Activated T-cell treated with anti-CD3 and anti-CD28 coated beads for 4 hours (primary cell): ENCODE results near the gene AQP12B.

Experiments used
- DNase-seq: peaks from one replicate; pipeline ENCODE4 v3.0.0-alpha.2; 2020

The AQP12B gene

DNA sequence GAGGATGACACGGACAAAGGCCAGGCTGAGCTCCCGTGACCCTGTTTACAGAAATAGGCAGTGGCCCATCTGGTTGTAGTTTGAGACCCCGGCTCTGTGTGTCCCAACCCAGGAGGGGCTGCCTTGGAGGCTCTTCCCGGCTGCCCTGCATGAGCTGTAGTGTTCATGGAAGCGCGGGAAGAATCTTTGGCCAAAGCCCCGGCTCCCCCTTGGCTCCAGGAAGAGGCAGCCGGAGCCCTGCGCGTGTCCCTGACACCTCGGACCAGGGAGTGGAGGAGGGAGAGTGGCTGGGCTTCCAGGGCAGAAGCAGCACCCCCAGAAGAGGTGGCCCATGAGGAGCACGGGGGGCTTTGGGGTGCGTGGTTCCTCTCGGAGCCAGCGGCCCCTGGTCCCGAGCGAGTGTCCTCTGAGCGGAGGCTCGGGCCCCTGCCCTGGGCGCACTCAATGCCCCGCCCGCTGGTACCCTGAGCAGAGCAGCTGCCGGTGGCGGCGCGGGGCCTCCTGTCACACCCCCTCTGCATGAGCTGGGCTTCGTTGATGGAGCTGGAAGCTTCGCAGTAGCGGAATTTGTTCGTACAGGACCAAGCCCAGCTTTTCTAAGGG, 35.7 kb downstream of the AQP12B start:
- DNase-seq = no peak

DNA sequence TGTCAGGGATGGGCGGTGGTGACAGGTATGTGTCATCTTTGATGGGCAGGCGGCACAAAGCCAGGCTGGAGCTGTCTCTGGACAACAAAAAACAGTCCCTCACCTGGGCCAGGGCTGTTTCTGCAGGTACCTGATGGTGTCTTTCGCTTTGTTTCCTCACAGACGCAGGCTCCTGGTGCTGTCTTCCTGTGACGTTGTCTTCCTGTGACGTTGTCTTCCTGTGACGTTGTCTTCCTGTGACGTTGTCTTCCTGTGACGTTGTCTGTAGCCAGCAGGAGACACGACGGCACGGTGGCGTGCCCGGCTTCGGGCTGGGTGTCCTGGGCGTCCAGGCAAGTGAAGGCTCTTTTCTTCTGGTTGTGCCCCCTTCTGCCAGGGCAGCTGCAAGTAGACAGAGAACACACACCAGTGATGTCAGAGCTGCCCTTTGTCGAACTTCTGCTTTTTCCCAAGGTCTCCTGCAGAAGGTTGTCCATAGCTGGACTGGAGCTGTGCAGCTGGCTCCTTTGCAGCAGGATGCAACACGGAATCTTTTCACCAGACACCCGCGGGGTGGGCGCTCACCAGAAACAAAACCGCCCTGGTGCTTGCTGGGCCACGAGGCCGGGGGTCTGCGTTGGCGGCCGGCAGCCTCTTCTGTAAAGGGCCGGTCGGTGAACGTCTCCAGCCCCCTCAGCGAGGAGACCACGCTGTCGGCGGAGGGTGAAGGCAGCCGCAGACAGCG, 36.3 kb downstream of the AQP12B start:
- no peak for DNase-seq

DNA sequence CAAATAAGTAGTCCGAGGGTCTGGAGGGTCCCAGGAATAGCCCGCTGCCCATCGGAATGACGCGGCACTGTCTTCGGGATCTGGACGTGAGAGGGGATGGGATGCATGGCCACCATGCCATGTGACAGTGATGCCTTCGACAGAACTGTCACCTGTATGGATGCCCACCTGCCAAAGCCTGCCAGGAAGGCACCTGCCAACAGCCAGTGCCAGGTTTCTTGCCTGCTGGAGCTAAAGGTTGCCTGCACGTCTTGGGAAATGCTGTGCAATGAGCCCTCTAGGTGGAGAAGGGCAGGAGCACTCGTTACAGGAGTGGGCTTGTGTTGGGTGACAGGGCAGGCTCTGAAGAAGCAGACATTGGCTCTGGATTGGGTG, 36.9 kb downstream of the AQP12B start:
- DNase-seq = no peak

DNA sequence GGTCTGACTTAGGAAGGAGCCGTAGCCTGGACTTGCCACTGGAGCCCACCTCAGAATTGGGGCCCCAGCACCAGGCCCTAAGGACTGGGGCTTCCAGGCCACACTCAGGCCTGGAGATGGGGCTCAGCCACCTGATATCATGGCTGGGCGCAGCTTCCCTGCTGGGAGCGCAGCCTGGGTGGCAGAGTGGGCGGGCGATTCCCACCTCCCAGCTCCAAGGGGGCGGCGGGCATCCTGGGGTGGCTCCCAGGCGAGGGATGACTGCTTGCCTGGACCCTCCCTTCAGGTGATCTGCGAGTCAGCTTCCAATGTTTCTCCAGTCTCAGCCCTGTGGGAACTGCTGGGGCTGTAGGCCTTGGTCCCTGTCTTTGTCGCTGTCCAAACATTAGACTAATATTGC, 37.3 kb downstream of the AQP12B start:
- DNase-seq = no peak

DNA sequence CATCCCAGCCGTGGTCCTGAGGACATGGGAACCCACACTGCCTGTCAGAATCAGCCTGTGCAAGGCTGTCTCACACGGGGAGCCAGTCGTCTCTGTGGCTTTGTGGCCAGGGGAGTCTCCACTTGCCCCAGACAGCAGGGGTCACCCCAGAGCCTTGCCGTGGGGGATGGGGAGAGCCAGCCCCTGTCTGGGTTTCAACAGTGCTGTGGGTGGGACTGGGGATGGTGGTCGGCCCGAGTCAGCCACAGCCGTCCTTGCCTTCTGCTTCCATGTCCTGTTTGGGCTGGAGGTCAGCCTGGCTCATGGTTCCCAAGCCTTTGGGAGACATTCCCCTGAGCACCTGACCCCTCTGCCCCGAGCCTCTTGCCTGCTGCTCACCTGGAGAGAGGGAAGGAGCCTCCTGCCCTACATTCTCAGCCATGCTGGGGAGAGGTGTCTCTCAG, 37.8 kb downstream of the AQP12B start:
- no peak for DNase-seq

DNA sequence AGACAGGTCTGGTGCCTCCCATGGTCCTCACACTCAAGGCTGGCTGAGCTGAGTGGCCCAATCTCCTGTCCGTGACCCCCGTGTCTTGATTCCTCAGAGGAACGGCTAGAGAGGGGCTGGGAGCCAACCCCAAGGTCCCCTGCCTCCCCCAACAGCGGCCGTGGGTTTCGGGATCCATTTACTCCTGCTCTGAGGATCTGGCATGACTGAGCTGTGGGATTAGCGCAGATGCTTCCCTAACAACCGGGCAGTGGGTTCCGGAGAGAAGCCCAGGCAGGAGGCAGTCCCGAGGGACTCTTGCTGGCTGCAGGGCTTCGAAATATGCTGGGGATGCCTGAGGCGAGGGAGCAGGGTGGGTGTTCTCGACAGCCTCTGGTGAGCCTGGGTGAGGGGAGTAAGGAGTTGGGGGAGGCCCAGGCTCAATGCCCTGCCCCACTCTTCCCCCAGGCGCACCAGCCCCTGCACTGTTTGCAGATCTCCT, 38.5 kb downstream of the AQP12B start:
- no peak for DNase-seq

DNA sequence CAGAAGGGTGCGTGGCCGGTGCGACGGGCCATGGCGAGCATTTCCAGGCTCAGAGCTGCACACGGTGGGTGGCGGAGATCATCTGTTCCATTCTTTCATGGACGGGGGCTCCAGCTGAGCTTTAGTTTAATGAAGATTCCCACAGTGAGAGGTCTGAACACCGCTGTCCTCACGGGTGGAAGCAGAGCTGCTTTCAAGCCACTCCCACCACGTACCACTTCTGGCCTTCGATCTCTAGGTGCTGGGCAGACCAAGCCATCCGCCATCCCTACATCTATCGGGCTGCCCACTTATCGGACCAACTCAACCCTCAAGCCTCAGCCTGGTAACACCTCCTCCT, 38.9 kb downstream of the AQP12B start:
- no peak for DNase-seq

DNA sequence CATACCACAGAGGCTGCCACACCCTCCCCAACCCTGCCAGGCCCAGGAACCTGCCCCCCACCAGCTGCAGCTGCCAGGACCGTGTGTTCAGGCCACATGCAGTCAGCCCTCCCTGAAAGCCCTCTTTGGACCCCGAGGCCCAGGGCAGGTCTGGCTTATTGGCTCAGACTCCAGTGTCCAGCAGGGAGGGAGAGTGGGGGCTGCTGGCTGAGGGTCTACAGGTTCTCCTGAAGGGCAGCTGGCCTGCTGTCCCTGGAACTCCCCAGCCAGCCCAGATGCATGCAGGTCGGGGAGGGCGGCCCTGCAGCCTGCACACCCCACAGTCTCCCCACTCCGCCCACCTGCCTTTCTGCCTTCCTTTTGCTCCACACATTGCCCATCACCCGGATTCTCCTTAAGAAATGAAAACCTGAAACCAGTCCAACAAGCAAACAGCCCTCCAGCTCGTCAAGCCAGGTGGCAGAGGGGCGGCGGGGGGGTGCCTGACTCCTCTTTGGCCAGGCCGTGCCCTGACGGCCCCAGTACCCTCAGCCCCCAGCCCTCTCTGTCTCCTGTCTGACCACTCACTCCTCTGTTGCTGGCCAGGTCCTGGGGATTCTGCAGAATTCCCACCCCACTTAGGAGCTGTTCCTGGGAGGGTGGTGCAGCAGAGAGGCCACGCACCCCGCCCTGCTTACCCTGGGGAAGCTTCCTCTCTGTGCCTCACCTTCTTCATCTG, 39.4 kb downstream of the AQP12B start:
- DNase-seq = no peak

DNA sequence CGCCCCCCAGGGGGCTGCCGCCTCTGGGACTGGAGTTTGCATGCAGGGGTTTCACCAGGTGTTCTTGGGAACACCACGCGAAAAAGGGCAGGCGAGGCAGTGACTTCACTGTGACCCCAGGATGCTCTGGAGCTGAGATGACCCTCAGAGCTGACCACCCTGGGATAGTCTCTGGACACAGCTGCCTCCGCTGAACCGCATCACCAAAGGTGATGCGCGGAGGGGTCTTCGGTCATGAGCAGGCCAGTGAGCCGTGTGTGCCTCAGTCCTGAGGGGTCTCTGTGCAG, 39.9 kb downstream of the AQP12B start:
- DNase-seq = no peak

DNA sequence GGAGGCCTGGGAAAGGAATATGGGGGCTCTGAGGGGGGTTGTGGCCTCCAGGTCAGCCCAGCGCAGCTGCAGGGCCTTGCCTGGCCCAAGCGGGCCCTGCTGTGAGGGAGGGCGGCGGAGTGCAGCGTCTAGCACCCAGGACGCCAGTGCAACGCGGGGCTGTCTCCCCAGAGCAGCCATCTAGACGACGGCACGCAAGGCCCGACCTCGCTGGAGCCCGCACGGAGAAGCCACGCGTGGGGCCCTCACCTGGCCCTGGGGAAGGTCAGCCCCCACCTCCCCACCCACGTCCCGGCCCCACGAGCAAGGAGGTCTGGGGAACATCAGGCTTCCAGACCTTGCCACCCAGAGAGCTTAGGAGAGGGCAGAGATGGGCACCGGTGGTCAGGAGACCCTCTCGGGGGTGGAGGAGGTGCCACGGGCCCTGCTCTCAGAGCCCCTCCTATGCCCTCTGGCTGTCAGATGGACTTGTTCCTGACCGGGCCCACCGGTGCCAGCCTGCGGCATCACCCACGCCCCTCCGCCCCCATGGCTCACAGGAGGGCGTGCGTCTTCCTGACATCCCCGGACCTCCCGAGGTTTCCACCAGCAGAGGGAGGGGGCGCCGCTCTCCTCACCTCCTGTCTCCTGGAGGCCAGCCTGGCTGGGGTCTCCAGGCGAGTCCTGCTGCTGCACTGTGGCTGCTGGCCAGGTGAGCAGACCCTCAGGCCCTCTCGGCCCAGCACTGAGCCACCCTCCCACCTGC, 40.5 kb downstream of the AQP12B start:
- DNase-seq = no peak

DNA sequence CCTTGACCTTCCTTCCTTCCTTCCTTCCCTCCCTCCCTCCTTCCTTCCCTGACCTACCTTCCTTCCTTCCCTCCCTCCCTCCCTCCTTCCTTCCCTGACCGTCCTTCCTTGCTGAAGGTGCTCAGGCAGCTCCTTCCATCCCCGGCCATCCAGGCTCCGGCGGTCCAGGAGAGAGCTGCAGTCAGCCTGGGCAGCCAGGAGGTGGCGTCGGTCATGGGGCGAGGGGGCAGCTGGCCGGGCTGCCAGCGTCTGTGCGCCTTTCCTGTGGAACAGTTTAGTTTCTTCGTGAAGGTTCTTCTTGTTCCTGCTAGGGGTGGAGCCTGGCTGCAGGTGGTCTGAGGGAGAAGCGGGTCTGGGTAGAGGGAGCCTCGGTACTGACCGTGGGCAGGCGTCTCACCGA, 41.7 kb downstream of the AQP12B start:
- DNase-seq = no peak

DNA sequence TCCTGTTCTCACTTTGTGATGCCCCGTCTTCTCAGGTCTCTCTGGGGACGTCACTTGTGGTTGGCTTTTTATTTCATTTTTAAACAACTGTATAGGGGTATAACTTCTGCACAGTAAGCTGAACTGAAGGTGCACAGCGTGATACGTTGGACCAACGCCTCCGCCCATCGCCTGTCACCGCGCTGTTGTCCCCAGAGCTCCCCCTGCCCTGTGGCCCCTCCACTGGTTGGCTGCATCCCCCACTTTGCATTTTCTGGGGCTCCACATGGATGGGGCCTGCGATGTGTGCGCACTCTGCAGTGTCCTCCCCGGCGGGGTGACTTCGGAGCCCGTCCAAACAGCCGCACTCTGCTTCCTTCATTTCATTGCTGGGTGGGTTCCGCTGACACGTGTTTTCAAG, 43.1 kb downstream of the AQP12B start:
- DNase-seq = no peak

DNA sequence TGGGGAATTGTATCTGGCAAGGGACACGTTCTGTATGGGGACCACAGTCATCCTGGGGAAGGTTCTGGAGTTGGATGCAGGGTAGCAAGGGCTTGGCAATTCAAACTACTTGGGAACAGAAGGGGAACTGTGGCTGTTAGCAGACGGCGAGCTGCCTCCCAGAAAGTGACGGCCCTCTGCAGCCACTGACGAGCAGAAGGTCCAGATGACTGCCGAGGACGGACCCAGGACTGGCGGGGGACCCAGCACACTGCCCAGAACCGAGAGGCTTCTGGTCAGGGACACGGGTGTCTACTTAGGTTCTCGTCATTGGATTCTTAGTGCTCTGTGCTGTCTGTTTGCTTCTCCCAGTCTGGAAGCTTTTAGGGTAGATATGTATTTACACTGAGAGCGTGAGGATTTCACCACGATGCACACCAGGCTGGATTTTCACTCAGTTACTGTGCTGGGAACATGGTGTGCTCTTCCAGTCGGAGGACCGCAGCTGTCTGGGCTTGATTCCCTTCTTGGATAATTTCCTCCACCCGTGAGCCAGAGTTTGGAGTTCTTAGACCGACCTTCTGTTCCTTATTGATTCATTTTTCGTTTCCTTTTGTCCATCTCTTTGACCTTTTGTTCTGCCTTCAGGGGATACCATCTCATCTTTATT, 44.0 kb downstream of the AQP12B start:
- DNase-seq = no peak

DNA sequence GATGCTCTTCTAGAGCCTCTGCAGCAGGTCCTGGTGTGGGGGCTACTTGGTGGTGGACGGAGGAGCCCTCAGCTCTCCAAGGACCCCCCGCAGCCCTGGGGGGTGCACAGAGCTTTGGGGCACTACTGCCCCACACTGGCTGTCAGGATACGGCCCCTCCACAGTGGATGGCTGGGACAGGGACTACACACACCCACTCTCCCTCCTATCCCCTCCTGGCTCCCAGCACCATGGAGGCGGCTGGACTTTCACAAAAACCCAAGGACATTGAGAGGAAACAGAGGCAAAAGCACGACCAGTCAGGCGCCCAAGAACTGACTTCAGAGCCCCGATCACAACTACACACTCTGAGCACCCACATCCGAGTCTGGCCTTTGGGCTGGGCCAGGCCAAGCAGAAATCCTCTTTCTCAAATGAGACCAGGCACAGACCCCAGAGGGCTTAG, 44.8 kb downstream of the AQP12B start:
- no peak for DNase-seq

DNA sequence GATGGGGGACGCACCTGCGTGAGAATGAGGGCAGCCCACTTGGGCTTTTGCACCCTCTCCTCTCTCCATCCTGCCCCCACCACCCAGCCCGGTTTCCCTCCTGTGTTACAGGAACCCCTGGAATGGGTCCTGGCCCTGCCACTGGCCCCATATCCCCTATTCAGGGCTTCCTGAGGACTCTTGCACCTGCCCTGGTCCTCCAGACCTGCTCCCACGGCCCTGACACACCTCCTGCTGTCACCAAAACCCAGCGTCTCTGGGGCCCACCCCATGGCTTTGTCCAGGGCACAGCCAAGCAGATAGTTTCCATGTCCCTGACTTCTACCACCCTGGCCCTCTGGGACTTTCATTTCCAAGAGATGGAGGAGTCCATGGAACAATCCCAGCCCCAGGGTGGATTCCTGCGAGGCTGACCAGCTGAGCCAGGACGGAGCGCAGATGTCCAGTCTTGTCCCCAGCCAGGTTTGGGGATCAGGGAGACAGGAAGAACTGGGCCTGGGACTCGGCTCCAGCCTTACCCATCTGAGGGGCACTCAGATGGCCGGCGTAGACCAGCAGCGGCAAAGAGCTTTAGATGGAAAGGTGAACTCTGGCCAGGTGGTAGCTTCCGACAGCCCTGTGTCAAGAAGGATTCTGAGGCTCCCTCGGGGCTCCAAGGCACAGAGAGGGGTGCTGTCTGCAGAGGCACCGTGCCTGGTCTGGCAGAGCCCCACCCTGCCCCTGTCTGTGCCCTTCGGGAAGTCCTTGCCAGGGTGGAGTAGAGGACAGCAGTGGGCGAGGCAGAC, 45.4 kb downstream of the AQP12B start:
- no peak for DNase-seq

DNA sequence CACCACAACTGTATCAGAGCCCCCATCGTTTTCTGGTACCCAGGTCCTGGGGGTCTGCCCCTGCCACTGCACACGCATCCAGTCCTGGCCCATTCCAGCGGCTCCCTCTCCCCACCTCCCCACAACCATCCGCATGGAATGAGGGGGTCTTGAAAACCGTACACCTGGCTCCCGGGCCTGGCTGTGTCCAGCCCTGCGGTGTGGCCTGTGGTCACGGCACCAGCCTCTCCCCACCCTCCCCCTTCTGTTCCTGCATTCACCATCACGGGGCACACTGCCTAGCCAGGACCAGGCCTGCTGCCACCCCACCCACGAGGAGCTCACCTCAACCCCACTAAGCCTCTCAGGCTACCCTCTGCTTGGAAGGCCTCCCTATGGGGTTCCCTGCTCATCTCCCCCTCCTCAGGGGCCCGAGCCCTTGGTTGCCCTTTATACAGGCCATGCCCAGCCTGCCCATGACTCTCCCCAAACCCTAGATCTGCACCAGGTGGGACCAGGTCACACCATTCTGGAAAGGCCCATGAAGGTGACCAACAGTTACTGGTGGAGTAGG, 46.0 kb downstream of the AQP12B start:
- no peak for DNase-seq

DNA sequence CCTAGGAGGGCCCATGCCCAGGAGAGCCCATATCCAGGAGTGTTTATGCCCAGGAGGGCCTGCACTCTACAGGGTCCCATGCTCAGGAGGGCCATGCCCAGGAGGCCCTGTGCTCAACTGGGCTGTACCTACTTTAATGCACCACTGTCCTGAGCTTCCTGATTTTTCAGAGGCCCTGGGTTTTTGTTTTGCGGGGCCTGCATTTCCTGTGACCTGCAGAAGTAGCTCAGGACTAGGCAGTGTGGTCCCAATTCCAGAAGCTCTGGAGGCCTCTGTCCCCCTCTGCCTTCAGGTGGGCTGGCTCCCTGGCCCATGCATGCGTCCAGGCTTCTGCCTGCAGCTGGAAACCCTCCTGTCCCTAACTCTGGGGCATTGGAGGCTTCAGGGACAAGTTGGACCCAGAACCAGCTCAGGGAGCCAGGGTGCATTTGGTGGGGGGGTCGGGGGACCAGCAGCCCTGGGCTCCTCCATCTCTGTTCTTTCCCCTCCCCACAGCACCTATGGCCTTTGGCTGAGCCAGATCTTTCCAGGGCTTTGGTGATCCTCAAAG, 46.6 kb downstream of the AQP12B start:
- DNase-seq = no peak

DNA sequence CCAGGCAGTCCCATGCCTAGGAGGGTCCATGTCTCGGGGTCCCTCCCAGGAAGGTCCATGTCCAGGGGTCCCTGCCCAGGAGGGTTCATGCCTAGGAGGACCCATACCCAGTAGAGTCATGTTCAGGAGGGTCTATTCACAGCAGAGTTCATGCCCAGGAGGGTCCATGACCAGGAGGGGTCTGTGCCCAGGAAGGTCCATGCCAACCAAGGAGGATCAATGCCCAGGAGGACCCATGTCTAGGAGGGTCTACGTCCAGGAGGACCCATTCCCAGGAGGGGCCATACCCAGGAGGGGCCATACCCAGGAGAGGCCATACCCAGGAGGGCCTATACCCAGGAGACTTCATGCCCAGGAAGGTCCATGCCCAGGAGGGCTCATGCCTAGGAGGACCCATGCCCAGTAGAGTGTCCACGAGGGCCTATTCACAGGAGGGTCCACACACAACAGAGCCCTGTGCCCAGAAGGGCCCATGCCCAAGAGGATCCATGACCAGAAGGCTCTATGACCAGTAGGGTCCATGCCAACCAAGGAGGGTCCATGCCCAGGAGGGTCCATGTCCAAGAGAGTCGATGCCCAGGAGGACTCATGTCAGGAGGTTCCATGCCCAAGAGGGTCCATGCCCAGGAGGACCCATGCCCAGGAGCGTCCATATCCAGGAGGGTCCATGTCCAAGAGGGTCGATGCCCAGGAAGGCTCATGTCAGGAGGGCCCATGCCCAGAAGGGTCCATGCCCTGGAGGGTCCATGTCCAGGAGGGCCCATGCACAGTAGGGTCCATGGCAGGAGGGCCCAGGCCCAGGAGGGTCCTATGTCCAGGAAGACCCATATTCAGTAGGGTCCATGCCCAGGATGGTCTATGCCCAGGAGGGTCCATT, 47.3 kb downstream of the AQP12B start:
- no peak for DNase-seq

DNA sequence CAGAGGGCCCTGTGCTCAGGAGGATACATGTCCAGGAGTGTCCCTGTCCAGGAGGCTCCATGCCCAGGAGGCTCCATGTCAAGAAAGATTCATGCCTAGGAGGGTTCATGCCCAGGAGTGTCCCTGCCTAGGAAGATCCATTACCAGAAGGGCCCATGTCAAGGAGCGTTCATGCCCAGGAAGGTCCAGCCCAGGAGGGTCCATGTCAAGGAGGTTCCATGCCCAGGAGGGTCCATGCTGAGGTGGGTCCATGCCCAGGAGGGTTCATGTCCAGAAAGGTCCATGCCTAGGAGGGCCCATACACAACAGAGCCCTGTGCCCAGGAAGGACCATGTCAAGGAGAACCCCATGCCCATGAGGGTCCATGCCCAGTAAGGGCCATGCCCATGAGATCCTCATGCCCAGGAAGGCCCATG, 50.4 kb downstream of the AQP12B start:
- no peak for DNase-seq

DNA sequence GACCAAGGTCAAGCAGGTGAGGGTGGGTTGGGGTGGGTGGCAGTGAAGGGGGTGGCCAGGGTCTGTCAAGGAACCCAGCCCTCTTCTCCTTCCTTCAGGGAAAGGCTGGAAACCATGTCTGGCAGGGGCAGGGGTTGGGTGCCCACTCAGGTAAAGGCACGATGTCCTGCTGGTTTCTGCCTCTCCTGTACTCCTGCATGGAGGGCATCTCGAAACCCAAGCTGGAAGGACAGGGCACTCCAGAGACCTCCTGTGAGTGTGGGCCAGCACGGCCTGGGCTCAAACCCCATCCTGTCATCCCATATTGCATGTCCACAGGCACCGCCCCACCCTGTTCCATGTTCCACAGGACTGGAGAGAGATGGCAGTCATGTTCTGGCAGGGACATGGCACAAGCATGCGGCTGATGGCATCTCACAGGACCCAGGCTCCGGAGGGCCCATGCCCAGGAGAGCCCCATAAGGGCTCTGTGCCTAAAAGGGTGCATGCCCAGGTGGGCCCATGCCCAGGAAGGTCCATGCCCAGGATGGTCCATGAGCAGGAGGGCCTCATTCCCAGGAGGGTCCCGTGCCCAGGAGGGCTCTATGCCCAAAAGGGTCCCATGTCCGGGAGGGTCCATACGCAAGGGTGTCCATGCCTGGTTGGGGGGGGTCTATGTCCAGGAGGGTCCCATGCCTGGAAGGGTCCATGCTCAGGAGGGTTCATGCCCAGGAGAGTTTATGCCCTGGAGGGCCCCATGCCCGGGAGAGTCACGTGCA, 51.0 kb downstream of the AQP12B start:
- DNase-seq = no peak
